HL-60/S4 treated with phorbol 12-myristate 13-acetate at 8.2 ng/mL for 4 days and 3 days (cell line): Measurements from ENCODE around the gene INSL3.
"Not testable (repeated sequence)": the region's sequence is repeated elsewhere in the genome, so short reads cannot be mapped to it uniquely, and the experiment has no call there.

Source experiments
- in situ Hi-C: fragments of 300-500 bp; cut with MboI; formaldehyde crosslinking; loops from 2 replicates; pipeline ENCODE4 v1.15.0; 2022; ENCODE audit warnings: low sequenced_read_pairs

INSL3 gene

GRCh38 chr19:17826508-17827056 is 5.3 kb upstream of the INSL3 start:
- in situ Hi-C loops: no loop called here

- in situ Hi-C loops: no loop called here
Observed at GRCh38 chr19:17824339-17824738, 3.0 kb upstream of the INSL3 start.

- in situ Hi-C loops: no loop called here
Observed at GRCh38 chr19:17817668-17818363, 3.5 kb downstream of the INSL3 start.

- in situ Hi-C loops: no loop called here
Observed at GRCh38 chr19:17812099-17812498, 9.2 kb downstream of the INSL3 start.

GRCh38 chr19:17811681-17812080 is 9.6 kb downstream of the INSL3 start:
- in situ Hi-C loops: no loop called here

- in situ Hi-C loops: no loop called here
Observed at GRCh38 chr19:17811103-17811502, 10.2 kb downstream of the INSL3 start.

- in situ Hi-C loops: no loop called here
Observed at GRCh38 chr19:17807731-17808316, 13.5 kb downstream of the INSL3 start.

GRCh38 chr19:17806945-17807344 is 14.4 kb downstream of the INSL3 start:
- in situ Hi-C loops: no loop called here

GRCh38 chr19:17805427-17805826 is 15.9 kb downstream of the INSL3 start:
- in situ Hi-C loops: no loop called here

- in situ Hi-C loops: no loop called here
Observed at GRCh38 chr19:17803264-17803896, 17.9 kb downstream of the INSL3 start.

GRCh38 chr19:17802137-17802858 is 19.0 kb downstream of the INSL3 start:
- in situ Hi-C loops: no loop called here

GRCh38 chr19:17798599-17798998 is 22.7 kb downstream of the INSL3 start:
- in situ Hi-C loops: not testable (repeated sequence)

GRCh38 chr19:17797424-17798201 is 23.7 kb downstream of the INSL3 start:
- in situ Hi-C loops: no loop called here

- in situ Hi-C loops: no loop called here
Observed at GRCh38 chr19:17796838-17797423, 24.4 kb downstream of the INSL3 start.

GRCh38 chr19:17796013-17796837 is 25.1 kb downstream of the INSL3 start:
- in situ Hi-C loops: no loop called here

GRCh38 chr19:17795495-17795856 is 25.8 kb downstream of the INSL3 start:
- in situ Hi-C loops: no loop called here

- in situ Hi-C loops: no loop called here
Observed at GRCh38 chr19:17794731-17795494, 26.4 kb downstream of the INSL3 start, which contains the start of gene B3GNT3. B3GNT3 (plus strand) TSS chr19:17795138; CDS start chr19:17807808, 12,670 bp downstream.

GRCh38 chr19:17794412-17794730 is 26.9 kb downstream of the INSL3 start:
- in situ Hi-C loops: no loop called here
